IPS-11a (cell line): ENCODE data around the gene DPY19L2.
A peak's percentile ranks its signal among the peaks of the same experiment; 100 is the strongest.
"Not testable (repeated sequence)": the region's sequence is repeated elsewhere in the genome, so short reads cannot be mapped to it uniquely, and the experiment has no call there.

ENCODE experiments used
- H3K4me3 ChIP-seq: one replicate; pipeline ENCODE4 v1.5.1; 2013; ENCODE audit warnings: low read depth, low read length, control low read depth

DPY19L2 gene

GRCh38 chr12:63668028-63668799 lies at the start of gene DPY19L2:
TSS of gene DPY19L2 (minus strand) at chr12:63668493. CDS start at chr12:63668393, 100 bp downstream.
- peak within 1 kb of the TSS; percentile 61 for H3K4me3 ChIP-seq

GRCh38 chr12:63716891-63717290 lies 48.6 kb upstream of the DPY19L2 start:
- H3K4me3 ChIP-seq: not testable (repeated sequence)

DNA sequence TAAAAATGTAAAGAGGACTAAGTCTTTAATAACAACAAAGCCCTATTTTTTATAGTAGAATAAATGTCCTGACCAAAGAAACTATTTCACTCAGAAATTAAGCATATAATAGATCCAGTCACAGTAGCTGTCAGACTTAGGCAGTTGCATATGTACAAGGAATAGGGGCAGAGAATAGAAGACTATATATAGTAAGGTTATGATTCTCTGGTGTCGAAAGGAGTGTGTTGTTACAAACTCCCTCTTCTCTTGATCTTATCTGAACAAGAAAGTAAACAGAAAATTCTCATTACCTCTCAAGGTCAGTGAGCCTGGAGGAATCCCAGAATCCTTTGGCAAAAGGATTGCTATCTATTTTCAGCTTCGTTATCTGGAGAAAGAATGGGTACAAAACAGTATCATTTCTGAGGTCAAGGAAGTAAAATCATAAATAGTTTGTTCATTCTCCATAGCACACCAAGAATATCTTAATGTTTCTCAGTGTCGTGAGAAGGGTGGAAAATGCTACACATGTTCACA lies 46.9 kb upstream of the DPY19L2 start:
- not testable (repeated sequence) for H3K4me3 ChIP-seq

DNA sequence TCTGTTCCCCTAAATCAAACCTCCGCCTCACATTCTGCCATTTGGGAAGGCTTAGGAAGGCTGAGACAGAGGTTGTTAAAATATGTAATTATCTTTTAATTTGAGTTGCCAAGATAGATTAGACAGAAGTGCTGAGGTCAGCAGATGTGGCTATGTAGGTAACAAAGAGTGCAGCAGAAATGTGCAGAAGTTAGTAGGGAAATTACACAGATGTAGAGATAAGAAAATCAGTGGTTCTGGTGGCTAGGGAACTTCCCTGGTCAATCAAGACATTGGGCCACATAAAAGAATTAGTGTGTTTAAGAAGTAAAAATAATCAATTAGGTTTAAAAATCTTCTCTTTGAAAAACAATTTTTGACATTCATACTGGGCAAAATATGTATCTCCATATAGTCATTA lies 46.1 kb upstream of the DPY19L2 start:
- H3K4me3 ChIP-seq: not testable (repeated sequence)

DNA sequence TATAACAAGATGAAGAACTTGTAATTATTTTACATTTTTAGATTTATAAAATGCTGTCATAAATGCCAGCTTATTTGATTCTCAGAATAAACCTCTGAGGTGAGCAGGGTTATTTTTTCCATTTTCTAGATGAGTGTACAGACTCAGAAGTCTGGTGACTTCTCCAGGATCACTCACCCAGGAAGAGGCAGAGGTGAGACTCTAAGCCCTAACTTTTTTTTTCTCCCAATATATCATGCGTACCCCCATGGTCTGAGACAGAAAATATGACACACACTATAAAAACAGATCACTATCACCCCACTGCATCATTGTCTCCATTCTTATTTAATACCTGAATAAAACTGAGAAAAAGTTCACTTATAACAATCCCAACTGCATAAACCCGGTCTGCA lies 45.4 kb upstream of the DPY19L2 start:
- not testable (repeated sequence) for H3K4me3 ChIP-seq

GRCh38 chr12:63712979-63713680 lies 44.8 kb upstream of the DPY19L2 start:
- H3K4me3 ChIP-seq: not testable (repeated sequence)

- H3K4me3 ChIP-seq: not testable (repeated sequence)
Observed at GRCh38 chr12:63712376-63712974, 44.2 kb upstream of the DPY19L2 start.

- H3K4me3 ChIP-seq: not testable (repeated sequence)
Observed at GRCh38 chr12:63711339-63711738, 43.0 kb upstream of the DPY19L2 start.

DNA sequence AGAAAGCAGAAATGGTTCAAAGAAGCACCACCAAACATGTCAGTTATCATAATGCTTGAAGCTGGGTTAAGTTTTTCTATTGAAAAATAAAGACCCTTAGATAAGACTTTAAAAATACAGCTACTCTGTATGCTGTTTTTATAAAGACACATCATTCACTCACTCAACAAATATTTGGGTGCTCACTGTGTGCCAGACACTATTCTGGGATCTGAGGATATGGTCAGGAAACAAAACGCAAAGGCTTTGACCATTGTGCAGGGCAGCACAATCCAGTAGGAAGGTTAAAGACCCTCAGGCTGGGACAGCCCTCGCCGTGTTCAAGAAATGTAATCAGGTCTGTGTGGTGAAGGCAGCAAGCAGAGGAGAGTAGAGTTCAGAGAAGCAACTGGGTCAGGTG lies 38.0 kb upstream of the DPY19L2 start:
- no peak overlapping the region for H3K4me3 ChIP-seq

GRCh38 chr12:63699678-63700382 lies 31.5 kb upstream of the DPY19L2 start:
- not testable (repeated sequence) for H3K4me3 ChIP-seq

DNA sequence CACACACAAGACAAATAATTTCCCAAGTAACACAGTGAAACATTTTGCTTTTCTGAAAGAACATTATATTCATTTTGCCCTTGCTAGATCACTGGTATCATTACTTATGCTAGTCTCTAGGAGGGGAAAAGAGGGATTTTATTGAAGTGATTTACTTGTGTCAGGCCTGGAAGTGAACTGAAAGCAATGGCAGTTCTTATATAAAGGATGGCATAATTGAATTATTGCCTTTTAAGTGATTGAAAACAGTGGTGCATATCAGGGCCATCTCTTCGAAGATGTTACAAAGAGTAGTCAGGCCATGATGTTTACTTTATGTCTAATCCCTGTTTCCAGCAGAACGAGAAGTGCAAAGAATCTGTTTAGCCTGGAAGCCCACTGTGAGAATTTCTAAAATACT lies 30.7 kb upstream of the DPY19L2 start:
- not testable (repeated sequence) for H3K4me3 ChIP-seq

- H3K4me3 ChIP-seq: not testable (repeated sequence)
Observed at GRCh38 chr12:63690837-63691236, 22.5 kb upstream of the DPY19L2 start.

DNA sequence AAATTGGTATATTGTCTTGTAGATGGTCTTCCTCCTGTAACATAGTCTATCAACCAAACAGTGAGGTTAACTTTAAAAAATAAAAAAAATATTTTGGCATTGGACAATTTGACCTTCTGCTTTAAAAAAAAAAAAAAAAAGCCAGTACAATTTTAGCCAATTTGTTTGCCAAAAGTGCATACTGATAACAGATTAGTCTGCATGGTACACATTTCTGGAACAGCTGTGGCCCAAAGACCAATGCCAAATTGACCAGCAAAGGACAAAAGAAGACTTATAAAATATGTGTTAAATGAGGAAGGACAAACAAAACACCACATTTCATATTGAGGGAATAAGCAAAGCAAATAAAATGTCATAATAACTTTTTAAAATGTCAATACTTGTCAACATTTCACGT lies 20.8 kb upstream of the DPY19L2 start:
- not testable (repeated sequence) for H3K4me3 ChIP-seq

- H3K4me3 ChIP-seq: not testable (repeated sequence)
Observed at GRCh38 chr12:63686623-63687022, 18.3 kb upstream of the DPY19L2 start.

GRCh38 chr12:63685789-63686188 lies 17.5 kb upstream of the DPY19L2 start:
- H3K4me3 ChIP-seq: not testable (repeated sequence)

- H3K4me3 ChIP-seq: not testable (repeated sequence)
Observed at GRCh38 chr12:63682617-63683016, 14.3 kb upstream of the DPY19L2 start.

DNA sequence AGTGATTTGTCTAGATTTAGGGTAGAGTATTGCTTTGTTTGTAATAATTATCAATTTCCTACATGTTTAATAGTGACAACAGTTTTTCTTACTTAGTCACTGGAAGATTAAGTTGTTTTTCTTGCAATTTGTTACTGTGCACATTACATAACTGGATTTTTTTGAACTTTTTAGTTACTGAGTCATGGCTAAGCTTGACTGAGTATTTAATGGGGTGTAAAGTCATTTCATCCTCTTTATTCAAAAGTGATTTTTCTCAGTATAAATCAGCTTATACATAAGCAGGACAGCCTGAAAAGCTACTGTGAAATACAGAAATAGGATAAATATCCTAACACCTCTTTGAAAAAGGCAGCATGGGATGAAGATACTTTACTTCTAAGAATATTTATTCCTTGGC lies 12.5 kb upstream of the DPY19L2 start:
- H3K4me3 ChIP-seq: not testable (repeated sequence)

GRCh38 chr12:63672550-63672949 lies 4.3 kb upstream of the DPY19L2 start:
- H3K4me3 ChIP-seq: not testable (repeated sequence)

- not testable (repeated sequence) for H3K4me3 ChIP-seq
Observed at GRCh38 chr12:63669936-63670335, 1.6 kb upstream of the DPY19L2 start.

GRCh38 chr12:63669427-63669826 lies 1.1 kb upstream of the DPY19L2 start:
- not testable (repeated sequence) for H3K4me3 ChIP-seq

GRCh38 chr12:63668800-63669365 lies 590 bp upstream of the DPY19L2 start:
- H3K4me3 ChIP-seq: peak overlapping the region; percentile 61
